ENCODE results near the gene TLE7. TPM values are rescaled to one million over a fixed set of nuclear protein-coding genes. Genes with fewer than 3 reads are reported as not detected.
A peak's percentile ranks its signal among the peaks of the same experiment; 100 is the strongest.

The TLE7 gene
- total RNA-seq, 1 donor from 2014 or later = not detected

DNA sequence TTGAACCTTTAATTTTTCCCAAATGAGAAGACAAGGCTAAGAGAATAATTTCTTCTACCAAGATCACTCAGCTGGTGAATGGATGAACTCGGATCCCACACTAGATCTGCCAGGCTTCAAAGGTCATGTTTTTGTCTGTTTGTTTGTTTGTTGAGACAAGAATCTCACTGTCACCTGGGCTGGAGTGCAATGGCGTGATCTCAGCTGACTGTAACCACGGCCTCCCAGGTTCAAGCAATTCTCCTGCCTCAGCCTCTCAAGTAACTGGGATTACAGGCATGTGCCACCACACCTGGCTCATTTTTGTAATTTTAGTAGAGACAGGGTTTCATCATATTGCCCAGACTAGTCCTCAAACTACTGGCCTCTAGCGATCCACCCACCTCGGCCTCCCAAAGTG lies 40.7 kb upstream of the TLE7 start:
- H3K9me3 Mint-ChIP-seq = no peaks in the 10 kb centered on the region
- peaks cover under 1% of the 10 kb centered on the region for H3K27me3 Mint-ChIP-seq
- H3K36me3 Mint-ChIP-seq = peaks cover 3% of the 10 kb centered on the region
- no peak overlapping the region for H3K27ac Mint-ChIP-seq
- no peak overlapping the region for H3K4me3 Mint-ChIP-seq
- H3K4me1 Mint-ChIP-seq (ENCODE audit: unreplicated experiment) = peaks cover 13% of the 10 kb centered on the region
- TF ChIP-seq, protein P1, sequence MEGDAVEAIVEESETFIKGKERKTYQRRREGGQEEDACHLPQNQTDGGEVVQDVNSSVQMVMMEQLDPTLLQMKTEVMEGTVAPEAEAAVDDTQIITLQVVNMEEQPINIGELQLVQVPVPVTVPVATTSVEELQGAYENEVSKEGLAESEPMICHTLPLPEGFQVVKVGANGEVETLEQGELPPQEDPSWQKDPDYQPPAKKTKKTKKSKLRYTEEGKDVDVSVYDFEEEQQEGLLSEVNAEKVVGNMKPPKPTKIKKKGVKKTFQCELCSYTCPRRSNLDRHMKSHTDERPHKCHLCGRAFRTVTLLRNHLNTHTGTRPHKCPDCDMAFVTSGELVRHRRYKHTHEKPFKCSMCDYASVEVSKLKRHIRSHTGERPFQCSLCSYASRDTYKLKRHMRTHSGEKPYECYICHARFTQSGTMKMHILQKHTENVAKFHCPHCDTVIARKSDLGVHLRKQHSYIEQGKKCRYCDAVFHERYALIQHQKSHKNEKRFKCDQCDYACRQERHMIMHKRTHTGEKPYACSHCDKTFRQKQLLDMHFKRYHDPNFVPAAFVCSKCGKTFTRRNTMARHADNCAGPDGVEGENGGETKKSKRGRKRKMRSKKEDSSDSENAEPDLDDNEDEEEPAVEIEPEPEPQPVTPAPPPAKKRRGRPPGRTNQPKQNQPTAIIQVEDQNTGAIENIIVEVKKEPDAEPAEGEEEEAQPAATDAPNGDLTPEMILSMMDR (conservative IDR thresholded peaks at IDR 0.05) = no peak
- DNase-seq (ENCODE audit: extremely low spot score, unreplicated experiment) = no peak

- peaks cover 5% of the 10 kb centered on the region for H3K36me3 Mint-ChIP-seq
- H3K27ac Mint-ChIP-seq = no peak overlapping the region
- H3K4me3 Mint-ChIP-seq = no peak overlapping the region
- H3K4me1 Mint-ChIP-seq (ENCODE audit: unreplicated experiment) = peaks cover 13% of the 10 kb centered on the region
- no peaks in the 10 kb centered on the region for H3K27me3 Mint-ChIP-seq
- no peak for DNase-seq (ENCODE audit: extremely low spot score, unreplicated experiment)
- H3K9me3 Mint-ChIP-seq = no peaks in the 10 kb centered on the region
- TF ChIP-seq, protein P1 (conservative IDR thresholded peaks at IDR 0.05) = no peak
Measured at GRCh38 chr16:71480956-71481355, 39.1 kb upstream of the TLE7 start.

DNA sequence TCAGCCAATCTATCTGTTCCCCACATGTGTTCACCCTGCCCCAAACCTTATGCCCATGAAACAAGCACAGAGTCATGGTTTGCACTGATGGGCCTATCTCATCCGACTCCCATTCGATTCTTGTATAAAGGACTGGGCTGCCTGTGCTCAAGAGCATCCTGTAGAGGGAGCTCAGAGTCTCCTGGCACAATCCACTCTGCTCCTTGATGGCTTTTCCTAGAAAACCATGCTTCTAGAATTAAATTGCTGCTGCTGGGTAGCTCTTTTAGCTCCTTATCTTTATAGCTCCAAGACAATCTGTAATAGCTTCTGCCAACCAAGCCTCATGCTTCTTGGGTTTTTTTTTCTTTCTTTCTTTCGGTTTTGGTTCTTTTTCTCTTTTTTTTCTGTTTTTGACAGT lies 37.6 kb upstream of the TLE7 start:
- Mint-ChIP-seq H3K27ac (no peak overlapping the region), H3K27me3 (no peaks in the 10 kb centered on the region), H3K36me3 (peaks cover 9% of the 10 kb centered on the region), H3K4me1 (ENCODE audit: unreplicated experiment) (peaks cover 8% of the 10 kb centered on the region), H3K4me3 (no peak overlapping the region), H3K9me3 (no peaks in the 10 kb centered on the region)
- DNase-seq (ENCODE audit: extremely low spot score, unreplicated experiment) = no peak
- TF ChIP-seq, protein P1 (conservative IDR thresholded peaks at IDR 0.05) = peak; percentile 68

DNA sequence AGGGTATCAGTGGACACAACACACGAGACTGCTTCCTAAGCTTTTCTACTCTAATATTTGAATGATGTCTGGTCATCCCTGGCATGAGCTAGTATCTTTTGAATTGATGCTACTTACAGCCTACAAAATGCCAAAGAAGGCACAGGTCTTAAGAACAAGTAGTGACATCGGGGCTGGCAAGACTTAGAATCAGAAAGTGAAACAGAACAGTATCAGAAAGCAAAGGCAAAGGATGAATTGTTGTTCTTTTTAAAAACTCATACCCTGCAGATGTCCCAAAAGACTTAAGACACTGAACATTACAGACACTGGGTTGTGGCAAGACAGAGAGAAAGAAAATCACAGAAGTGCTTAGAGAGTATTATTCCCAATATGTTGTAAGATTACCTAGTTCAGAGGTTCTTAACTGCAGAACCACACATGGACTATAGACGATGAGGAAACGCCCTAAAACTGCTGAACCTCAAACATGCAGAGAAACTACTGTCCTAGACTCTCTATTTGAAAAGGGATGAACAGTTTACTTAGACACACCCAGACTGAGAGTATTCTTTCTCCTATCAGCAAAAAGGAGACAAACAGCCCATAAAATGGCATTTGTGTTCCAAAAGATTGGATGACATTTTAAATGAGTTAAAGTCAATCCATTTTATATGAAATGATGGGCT lies 34.7 kb upstream of the TLE7 start:
- H3K27ac Mint-ChIP-seq = no peak overlapping the region
- no peaks in the 10 kb centered on the region for H3K4me1 Mint-ChIP-seq (ENCODE audit: unreplicated experiment)
- peaks cover 9% of the 10 kb centered on the region for H3K36me3 Mint-ChIP-seq
- TF ChIP-seq, protein P1 (conservative IDR thresholded peaks at IDR 0.05) = no peak
- no peaks in the 10 kb centered on the region for H3K9me3 Mint-ChIP-seq
- no peak overlapping the region for H3K4me3 Mint-ChIP-seq
- H3K27me3 Mint-ChIP-seq = no peaks in the 10 kb centered on the region
- no peak for DNase-seq (ENCODE audit: extremely low spot score, unreplicated experiment)

DNA sequence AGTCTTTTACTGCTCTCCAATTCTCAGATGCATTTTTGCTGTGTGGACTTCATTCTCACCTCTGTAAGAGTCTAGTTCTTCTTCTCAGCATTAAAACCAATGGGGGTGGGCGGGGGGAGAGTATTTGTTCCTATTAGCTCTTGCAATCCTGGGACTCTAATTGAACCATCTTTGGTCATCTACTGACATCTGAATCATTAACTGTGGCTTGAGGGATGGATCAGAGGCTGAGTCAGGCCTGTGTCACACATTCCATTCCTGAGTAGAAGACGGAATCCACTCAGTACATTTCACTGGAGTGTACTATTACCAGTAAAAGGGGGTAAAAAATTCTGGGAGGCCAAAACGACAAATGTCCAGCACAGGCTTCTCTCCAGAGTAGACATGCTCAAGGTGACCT lies 33.0 kb upstream of the TLE7 start:
- TF ChIP-seq, protein P1 (conservative IDR thresholded peaks at IDR 0.05) = no peak
- Mint-ChIP-seq H3K27me3 (no peaks in the 10 kb centered on the region), H3K27ac (no peak overlapping the region), H3K4me3 (no peak overlapping the region), H3K4me1 (ENCODE audit: unreplicated experiment) (no peaks in the 10 kb centered on the region), H3K36me3 (peaks cover 9% of the 10 kb centered on the region), H3K9me3 (no peaks in the 10 kb centered on the region)
- no peak for DNase-seq (ENCODE audit: extremely low spot score, unreplicated experiment)
